NCI-H2171 treated with DMSO at 0.1 percent for 48 hours (cell line): Measurements from ENCODE around the gene ITSN1.

Experiments
- DNase-seq: peaks from one replicate; lab custom pipeline; 2025; lab: John Stamatoyannopoulos, UW

Gene ITSN1

GRCh38 chr21:33840771-33841170, 198.5 kb downstream of the ITSN1 start:
- DNase-seq, result no peak

DNA sequence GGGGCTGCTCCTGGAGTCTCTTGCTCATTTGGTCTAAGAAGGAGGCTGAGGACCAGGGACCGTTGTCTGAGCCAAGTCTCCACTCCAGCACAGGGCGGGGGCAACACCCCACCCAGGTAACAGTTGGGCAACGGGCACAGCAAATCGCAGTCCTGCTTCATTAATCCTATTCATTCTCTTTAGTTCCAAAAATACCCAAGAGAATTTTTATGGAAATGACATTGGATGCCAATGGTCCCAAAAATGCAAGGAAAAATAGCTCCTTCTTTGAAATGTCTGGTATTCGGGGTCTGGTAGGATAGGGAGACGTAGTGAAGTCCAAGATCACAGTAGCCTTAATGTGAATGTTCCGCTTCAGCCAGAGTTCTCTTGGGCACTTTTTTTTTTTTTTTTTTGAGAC, 199.3 kb downstream of the ITSN1 start:
- no peak for DNase-seq

DNA sequence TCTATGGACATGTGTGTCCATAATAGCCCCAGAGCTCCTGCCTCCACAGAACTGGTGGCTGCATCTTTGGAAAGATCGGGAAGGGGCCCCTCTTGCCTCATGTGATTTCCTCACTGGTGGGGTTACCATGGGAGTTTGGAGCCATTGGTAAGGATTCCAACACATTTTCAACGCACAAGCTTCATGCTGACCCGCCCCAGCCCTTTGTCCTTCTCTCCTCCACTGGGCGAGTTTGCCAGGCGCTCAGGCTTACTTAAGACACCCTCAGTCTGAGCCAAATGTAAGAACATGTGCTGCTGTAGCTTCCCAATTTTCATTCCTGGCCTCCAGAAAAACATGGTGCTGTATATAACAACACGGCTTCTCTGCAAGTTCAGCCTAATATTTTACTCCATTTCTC, 200.9 kb downstream of the ITSN1 start:
- DNase-seq, result no peak

- no peak for DNase-seq
Observed at GRCh38 chr21:33844104-33844889, 202.0 kb downstream of the ITSN1 start.

DNA sequence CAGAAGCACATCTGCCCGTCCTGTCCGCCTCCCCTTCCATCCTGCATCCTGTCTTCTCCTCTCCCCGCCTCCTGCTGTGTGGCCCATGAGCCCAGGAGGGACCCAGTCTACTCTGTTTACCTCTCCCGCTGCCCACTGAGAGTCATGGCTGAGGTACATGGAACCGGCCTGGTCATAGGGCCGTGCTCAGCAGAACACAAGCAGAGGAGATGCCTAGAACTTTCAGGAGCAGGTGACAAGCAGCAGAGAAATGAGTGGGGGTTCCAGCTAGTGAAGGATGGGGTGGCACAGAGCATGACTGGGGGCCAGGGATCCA, 202.5 kb downstream of the ITSN1 start:
- no peak for DNase-seq

DNA sequence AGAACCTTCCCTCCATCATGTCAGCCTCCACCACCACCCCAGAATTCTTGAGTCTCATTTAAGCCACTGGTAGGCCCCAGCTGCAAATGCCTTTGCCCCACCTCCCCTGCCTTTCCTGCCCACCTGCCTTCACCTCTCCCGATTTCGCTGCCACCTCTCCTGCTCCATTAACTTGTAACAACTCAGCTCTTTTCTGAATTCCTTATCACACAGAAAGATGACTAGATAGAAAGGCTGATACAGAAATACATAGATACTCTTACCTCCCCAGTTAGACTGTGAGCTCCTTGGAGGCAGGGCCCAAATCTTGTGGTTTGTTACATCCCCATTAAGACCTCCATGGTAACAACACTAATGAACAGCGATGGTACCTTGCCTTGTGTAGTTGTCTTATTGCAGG, 203.8 kb downstream of the ITSN1 start:
- no peak for DNase-seq

GRCh38 chr21:33847588-33848248, 205.4 kb downstream of the ITSN1 start:
- DNase-seq, result no peak

DNA sequence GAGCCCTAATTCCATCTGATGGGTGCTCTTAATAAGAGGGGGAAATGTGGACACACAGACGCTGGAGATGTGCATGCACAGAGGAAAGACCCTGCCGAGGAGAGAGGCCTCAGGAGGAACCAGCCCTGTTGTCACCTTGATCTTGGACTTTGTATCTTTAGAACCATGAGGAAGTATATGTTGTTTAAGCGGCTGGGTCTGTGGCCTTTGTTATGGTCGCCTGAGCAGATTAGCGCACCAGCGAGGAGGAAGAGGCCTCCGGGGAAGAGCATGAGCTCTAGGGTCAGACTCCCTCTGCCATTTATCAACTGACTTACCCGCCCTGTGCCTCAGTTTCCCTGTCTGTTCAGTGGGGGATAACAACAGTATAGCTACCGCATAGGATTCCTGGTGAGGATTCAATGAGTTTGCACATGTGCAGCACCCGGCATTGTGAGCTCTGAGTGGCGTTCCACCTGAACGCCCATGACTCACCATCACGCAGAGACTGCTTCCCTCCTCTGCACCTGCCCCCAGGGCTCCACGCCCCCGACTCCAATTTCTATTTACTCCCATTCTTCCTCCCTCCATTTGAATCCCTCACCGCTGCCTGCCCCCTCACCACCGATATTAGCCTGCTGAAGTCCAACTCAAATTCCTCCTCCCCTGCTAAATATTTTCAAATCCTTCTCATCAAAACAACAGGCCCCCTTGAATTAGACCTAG, 206.1 kb downstream of the ITSN1 start:
- no peak for DNase-seq

DNA sequence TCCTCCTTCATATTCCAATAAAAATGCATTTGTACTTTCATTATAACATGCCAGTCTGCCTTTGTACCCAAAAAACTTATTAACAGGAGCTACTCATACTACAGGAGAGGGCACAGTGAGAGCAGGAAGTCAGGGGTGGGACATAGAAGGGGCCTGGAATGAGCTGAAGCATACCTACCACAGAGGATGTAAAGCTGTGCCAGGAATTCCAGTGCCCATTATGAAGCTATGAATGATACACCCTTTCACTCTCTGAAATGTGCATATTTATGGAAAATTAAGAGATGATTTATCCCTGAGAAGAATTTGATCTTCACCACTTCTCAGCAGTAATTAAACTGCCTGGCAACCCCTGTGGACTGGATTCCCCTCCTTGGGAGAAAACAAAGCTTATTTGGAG, 207.5 kb downstream of the ITSN1 start:
- DNase-seq, result no peak

GRCh38 chr21:33850401-33850800, 208.1 kb downstream of the ITSN1 start:
- no peak for DNase-seq

DNA sequence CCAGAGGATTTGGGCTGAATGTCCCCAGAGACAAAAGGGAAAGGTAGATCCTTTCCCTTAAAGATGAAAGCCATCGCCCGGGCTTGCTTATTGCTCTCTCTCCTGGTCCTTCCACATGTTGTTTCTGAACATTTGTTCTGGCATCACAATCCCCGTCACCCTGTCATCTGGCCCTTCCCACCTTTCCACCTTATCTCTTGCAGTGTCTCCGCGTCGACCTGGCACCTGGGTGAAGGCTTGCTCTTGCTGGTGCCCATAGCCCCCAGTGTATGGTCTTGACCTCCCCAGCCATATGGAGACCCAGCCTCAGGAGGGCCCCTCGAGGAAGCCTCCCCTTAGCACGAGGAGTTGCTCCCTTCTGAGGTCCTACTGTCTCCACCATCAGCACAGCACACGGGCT, 208.7 kb downstream of the ITSN1 start:
- DNase-seq, result no peak

DNA sequence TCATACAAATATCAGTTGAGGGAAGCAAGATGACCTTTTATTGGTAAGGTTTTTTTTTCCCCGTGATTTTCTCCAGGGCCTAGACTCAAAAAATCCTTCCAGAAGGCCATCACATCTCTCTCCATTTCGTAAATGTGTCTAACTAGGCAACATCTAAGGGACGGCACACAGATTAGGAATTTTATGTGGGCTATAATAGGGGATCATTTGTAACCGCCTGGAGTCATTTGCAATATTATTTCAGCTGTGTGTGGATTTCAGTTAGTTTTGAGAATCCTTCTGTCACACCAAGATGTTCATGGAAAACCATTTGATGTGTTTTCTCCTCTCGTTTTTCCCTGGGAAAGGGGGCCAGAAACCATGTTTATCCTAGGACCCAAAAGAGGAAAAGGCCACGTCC, 210.2 kb downstream of the ITSN1 start:
- DNase-seq, result no peak

GRCh38 chr21:33854604-33855003, 212.3 kb downstream of the ITSN1 start:
- no peak for DNase-seq

- no peak for DNase-seq
Observed at GRCh38 chr21:33855190-33855589, 212.9 kb downstream of the ITSN1 start.

GRCh38 chr21:33856893-33857527, 214.7 kb downstream of the ITSN1 start:
- peak; percentile 53 for DNase-seq

DNA sequence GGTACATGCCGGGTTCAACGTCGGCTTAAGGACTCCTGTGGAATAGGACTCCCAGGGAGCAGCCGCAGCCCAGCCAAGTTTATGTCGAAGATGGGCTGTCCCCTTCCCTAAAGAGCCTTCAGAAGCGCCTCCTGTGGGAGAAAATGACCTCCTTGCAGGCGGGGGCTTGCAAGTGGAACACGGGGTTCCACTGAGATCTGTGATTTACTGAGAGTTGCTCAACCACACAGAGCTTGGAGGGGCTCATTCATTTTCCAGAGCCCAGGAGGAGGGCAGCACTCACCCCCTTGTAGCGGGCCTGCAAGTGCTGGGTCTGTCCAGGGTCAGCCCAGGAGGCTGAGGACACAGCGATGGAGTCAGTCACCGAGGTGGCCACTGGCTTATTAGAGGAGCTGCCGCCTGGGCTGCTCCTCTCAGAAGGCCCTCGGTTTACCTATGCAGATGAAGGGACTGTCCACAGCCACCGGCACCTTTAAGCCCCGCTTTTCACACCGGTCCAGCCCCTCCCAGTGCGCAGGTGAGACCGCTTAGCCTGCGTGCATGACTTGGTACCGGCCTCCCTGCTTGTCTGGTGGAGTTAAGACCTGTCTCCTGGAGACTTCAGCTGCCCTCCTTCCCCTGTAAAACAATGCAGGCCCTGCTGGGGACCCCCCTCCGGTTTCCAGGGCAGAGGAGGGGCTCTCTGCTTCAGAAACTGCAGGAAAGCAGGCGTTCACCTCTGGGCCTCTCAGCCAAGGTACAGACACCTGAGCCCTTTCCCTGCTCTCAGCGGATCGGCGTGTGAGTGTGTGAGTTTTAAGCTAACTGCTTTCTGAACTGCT, 215.8 kb downstream of the ITSN1 start:
- no peak for DNase-seq

- no peak for DNase-seq
Observed at GRCh38 chr21:33858667-33859372, 216.5 kb downstream of the ITSN1 start.

- no peak for DNase-seq
Observed at GRCh38 chr21:33859373-33860102, 217.2 kb downstream of the ITSN1 start.

- DNase-seq, result no peak
Observed at GRCh38 chr21:33860332-33860879, 218.1 kb downstream of the ITSN1 start.

- no peak for DNase-seq
Observed at GRCh38 chr21:33861125-33861524, 218.8 kb downstream of the ITSN1 start.
